A549 treated with CpdA at 1 μM for 4 hours (cell line): ENCODE data around the gene SMCO1. TPM values are rescaled to one million over a fixed set of nuclear protein-coding genes. Genes with fewer than 3 reads are reported as not detected.

Experiments
- total RNA-seq: library from RNA; stranded (reverse); fragments of 200-300 nt; extraction: Qiagen RNA extraction; gene quantifications from 5 replicates; pipeline ENCODE4 v1.2.3, GENCODE V29; 2022; ENCODE audit warnings: low read depth

The SMCO1 gene
- total RNA-seq = not detected in 5 replicates

GRCh38 chr3:196514913-196515621 lies at the start of gene SMCO1:
Gene SMCO1, minus strand, starts transcription at chr3:196515346. Its CDS starts 137 bp downstream, at chr3:196515209.

GRCh38 chr3:196503196-196504076 lies 11.7 kb downstream of the SMCO1 start, which contains the start of gene RNF168:
Gene RNF168, minus strand, starts transcription at chr3:196503768. Its CDS starts 595 bp downstream, at chr3:196503173.

Other genes starting within 250 kb of the SMCO1 start
- gene PCYT1A, start 227.6 kb downstream of the SMCO1 start, total RNA-seq = 29.9 to 41.7 TPM (median 34.6 TPM) in 5 replicates
- gene DYNLT2B, start 197.1 kb downstream of the SMCO1 start, total RNA-seq = 23.0 to 26.1 TPM (median 23.6 TPM) in 5 replicates
- gene TM4SF19, start 177.0 kb downstream of the SMCO1 start, total RNA-seq = 8.5 to 12.0 TPM (median 10.8 TPM) in 5 replicates
- 5.7 to 10.1 TPM (median 9.1 TPM) in 5 replicates for gene UBXN7, start 82.9 kb downstream of the SMCO1 start, total RNA-seq
- gene RNF168, start 11.6 kb downstream of the SMCO1 start, total RNA-seq = 4.2 to 5.6 TPM (median 4.5 TPM) in 5 replicates
- 8.8 to 11.4 TPM (median 10.4 TPM) in 5 replicates for gene WDR53, start 53.2 kb upstream of the SMCO1 start, total RNA-seq
- 6.8 to 8.2 TPM (median 7.2 TPM) in 5 replicates for gene FBXO45, start 53.3 kb upstream of the SMCO1 start, total RNA-seq
- not detected in 5 replicates for gene NRROS, start 124.3 kb upstream of the SMCO1 start, total RNA-seq
- gene CEP19, start 196.9 kb upstream of the SMCO1 start, total RNA-seq = 3.1 to 3.6 TPM (median 3.4 TPM) in 5 replicates
- 26.9 to 32.4 TPM (median 29.9 TPM) in 5 replicates for gene PIGX, start 197.0 kb upstream of the SMCO1 start, total RNA-seq
- 32.8 to 55.4 TPM (median 38.1 TPM) in 5 replicates for gene PAK2, start 224.5 kb upstream of the SMCO1 start, total RNA-seq